Cardiac muscle cell (in vitro differentiated cells and primary cell): ENCODE results near the gene RAMP3. TPM values are rescaled to one million over a fixed set of nuclear protein-coding genes. Genes with fewer than 3 reads are reported as not detected.
A peak's percentile ranks its signal among the peaks of the same experiment; 100 is the strongest.

Experiments
- DNase-seq, 2 donors: peaks; one replicate each; pipeline versions ENCODE4 v3.0.0 to v3.0.0-alpha.2; 2010 to 2017; ENCODE audit warnings: low read depth in 1 of 2, low spot score in 1 of 2
- H3K27ac ChIP-seq: fragments of 200-600 bp; sonication (generic); 2 replicates; pipeline ENCODE4 v1.5.1; 2016
- H3K27me3 ChIP-seq: fragments of 200-600 bp; sonication (generic); 2 replicates; pipeline ENCODE4 v1.6.0; 2016; ENCODE audit warnings: control low read depth
- H3K36me3 ChIP-seq: fragments of 200-600 bp; sonication (generic); 2 replicates; pipeline ENCODE4 v1.5.1; 2016; ENCODE audit warnings: control low read depth
- H3K4me1 ChIP-seq: fragments of 200-600 bp; sonication (generic); 2 replicates; pipeline ENCODE4 v1.8.1; 2017; ENCODE audit warnings: low read depth, mild to moderate bottlenecking, mixed run types
- H3K4me3 ChIP-seq: fragments of 200-600 bp; sonication (generic); 2 replicates; pipeline ENCODE4 v1.5.1; 2016; ENCODE audit warnings: mild to moderate bottlenecking
- H3K9me3 ChIP-seq: fragments of 200-600 bp; sonication (generic); 2 replicates; pipeline ENCODE4 v1.5.1; 2017; ENCODE audit warnings: low read depth, mild to moderate bottlenecking, control low read depth
- polyA plus RNA-seq: library from polyadenylated mRNA; unstranded; fragments of >200 nt; fragmentation: Nextera tagmentation; extraction: Ambion mirVana; gene quantifications from 2 replicates; pipeline ENCODE4 v1.2.1, GENCODE V29; 2016
- total RNA-seq: library from RNA; depleted of rRNA; stranded (reverse); fragments of >200 nt; gene quantifications from 2 replicates; pipeline ENCODE4 v1.2.3, GENCODE V29; 2016
- TF ChIP-seq, protein P1 (sequence below): IDR thresholded peaks from 2 replicates; pipeline ENCODE4 v1.5.1; 2012; ENCODE audit warnings: low read depth, mild to moderate bottlenecking, low read length

Gene RAMP3
- total and polyA plus RNA-seq, 2 experiments from 2014 or later = not detected

DNA sequence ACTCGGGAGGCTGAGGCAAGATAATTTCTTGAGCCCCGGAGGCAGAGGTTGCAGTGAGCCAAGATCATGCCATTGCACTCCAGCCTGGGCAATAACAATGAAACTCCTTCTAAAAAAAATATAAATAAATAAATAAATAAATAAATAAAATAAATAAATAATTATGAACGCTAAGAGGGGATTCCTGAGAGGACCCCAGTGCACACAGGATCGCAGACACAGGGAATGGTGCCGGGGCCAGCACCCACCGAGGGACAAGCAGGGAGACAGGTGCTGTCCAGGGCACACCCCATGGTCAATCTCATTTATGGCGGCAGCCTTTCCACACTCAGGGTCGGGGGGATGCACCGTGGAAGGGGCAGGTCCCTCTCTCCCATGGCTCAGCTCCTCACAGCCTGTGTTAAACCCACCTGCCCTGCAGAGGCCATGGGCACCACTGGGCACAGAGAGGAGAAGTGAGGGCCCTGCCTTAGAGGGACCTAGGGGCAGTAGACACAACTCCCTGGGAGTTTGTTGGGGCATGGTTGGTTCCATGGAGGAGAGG is 2.2 kb upstream of the RAMP3 start:
- Histone ChIP-seq H3K4me1 (no peaks in the 10 kb centered on the region), H3K36me3 (no peaks in the 10 kb centered on the region)

DNA sequence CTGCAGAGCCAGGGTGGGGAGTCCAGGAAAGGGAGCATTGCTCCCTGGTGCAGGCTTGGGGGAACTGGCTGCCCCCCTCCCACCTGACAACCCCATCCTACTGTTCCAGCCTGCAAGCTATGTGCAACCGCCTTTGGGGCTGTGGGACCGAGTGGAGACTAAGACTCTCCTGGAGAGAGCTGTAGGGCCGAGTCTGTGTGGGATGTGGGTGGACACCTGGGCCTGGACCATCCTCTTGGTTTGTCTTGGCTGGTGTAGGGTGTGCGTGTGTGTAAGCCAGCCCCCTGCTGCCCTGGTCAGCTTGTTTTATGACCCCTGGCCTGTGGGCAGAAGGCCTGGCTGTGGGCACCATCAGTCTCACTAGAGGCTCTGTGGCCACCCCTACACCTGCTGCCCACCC is 1.6 kb upstream of the RAMP3 start:
- H3K36me3 ChIP-seq = no peaks in the 10 kb centered on the region
- TF ChIP-seq, protein P1, sequence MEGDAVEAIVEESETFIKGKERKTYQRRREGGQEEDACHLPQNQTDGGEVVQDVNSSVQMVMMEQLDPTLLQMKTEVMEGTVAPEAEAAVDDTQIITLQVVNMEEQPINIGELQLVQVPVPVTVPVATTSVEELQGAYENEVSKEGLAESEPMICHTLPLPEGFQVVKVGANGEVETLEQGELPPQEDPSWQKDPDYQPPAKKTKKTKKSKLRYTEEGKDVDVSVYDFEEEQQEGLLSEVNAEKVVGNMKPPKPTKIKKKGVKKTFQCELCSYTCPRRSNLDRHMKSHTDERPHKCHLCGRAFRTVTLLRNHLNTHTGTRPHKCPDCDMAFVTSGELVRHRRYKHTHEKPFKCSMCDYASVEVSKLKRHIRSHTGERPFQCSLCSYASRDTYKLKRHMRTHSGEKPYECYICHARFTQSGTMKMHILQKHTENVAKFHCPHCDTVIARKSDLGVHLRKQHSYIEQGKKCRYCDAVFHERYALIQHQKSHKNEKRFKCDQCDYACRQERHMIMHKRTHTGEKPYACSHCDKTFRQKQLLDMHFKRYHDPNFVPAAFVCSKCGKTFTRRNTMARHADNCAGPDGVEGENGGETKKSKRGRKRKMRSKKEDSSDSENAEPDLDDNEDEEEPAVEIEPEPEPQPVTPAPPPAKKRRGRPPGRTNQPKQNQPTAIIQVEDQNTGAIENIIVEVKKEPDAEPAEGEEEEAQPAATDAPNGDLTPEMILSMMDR = no peak
- DNase-seq = no peak
- H3K9me3 ChIP-seq = no peaks in the 10 kb centered on the region
- peaks cover 49% of the 10 kb centered on the region for H3K27me3 ChIP-seq
- no peak overlapping the region for H3K4me3 ChIP-seq
- H3K27ac ChIP-seq = no peak overlapping the region
- no peaks in the 10 kb centered on the region for H3K4me1 ChIP-seq

More for the DNA sequence above, 2.2 kb upstream of the RAMP3 start:
- H3K4me3 ChIP-seq = no peak overlapping the region
- TF ChIP-seq, protein P1 = no peak
- H3K27me3 ChIP-seq = peaks cover 48% of the 10 kb centered on the region
- DNase-seq = no peak
- no peaks in the 10 kb centered on the region for H3K9me3 ChIP-seq
- H3K27ac ChIP-seq = no peak overlapping the region

DNA sequence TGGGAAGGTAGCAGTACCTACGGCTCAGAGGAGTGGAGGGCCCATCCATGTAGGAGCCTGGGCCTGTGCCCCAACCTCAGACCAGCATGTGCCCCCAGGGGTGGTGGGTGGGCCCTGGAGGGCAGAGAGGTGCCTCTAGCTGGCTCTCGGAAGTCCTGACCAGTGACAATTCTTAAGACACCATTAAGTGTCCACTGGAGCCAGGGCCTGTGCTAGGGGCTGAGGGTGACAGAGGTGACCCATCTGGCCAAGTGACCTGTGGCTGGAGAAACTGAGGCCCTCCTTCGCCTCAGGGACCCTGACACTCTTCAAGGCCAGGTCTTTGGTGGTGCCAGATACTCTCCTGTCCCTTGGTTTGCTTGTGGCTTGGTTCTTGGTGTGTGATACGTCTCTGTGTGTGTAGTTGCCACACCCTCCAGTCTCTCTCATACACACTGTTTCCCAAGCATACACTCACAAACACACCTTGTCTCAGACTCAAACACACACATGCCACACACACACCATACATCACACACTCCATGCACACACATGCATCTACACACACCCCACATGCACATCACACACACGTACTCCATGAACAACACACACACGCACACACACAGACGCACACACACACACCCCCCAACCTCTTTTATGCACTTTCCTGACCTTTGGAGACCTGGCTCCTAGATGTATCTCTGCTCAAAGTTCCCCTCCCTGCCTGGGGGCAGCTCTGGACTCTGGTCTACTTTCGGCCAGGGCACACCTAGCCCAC is 897 bp upstream of the RAMP3 start:
- TF ChIP-seq, protein P1 = no peak
- Histone ChIP-seq H3K4me1 (no peaks in the 10 kb centered on the region), H3K36me3 (no peaks in the 10 kb centered on the region), H3K27ac (no peak overlapping the region), H3K27me3 (peaks cover 54% of the 10 kb centered on the region), H3K9me3 (no peaks in the 10 kb centered on the region), H3K4me3 (no peak overlapping the region)
- no peak for DNase-seq

DNA sequence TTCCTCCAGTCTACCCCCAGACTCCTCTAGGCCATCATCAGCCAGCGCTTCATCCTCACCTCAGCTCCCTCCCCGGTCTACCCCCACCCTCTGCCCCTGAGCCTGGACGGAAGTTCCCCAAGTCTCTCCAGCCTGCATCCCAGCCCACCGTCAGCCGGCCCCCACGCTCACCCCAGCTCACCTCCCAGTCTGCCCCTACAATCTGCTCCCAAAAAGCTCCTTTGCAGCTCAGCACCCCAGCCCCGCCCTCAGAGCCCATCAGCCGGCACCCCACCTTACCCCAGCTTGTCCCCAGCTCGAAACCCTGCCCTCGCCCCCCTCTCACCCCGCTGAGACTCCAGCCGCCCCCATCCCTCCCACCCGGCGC is 322 bp upstream of the RAMP3 start:
- H3K27me3 ChIP-seq = peaks cover 59% of the 10 kb centered on the region
- no peaks in the 10 kb centered on the region for H3K4me1 ChIP-seq
- H3K4me3 ChIP-seq = peak overlapping the region; percentile 15
- H3K27ac ChIP-seq = no peak overlapping the region
- TF ChIP-seq, protein P1 = no peak
- H3K36me3 ChIP-seq = no peaks in the 10 kb centered on the region
- H3K9me3 ChIP-seq = no peaks in the 10 kb centered on the region
- no peak for DNase-seq

DNA sequence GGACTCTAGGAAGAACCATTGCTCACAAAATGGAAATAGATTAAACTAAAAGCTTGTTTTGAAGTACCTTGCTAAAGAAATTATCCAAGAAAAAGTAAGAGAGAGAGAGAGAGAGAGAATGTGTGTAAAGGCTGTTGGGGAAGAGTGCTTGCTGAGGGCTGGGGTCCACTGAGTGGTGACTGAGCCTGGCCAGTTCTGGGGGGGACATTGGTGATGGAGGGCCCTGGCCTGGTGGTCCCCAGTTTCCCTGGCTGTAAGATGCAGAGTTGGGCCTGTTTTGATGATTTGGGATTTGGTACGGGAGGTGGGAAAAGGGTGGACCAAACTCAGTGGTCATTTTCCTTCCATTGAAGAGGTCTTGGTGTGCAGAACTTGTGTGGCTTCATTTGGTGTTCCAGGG is 880 bp downstream of the RAMP3 start:
- no peak overlapping the region for H3K4me3 ChIP-seq
- TF ChIP-seq, protein P1 = no peak
- no peaks in the 10 kb centered on the region for H3K4me1 ChIP-seq
- no peaks in the 10 kb centered on the region for H3K9me3 ChIP-seq
- peaks cover 63% of the 10 kb centered on the region for H3K27me3 ChIP-seq
- H3K36me3 ChIP-seq = no peaks in the 10 kb centered on the region
- DNase-seq = no peak
- H3K27ac ChIP-seq = no peak overlapping the region
